SU-DHL-6 (cell line): ENCODE data around the gene DNAJB4.

ENCODE experiments used
- CTCF ChIP-seq: fragments of 200-600 bp; sonication (generic); IDR thresholded peaks from one replicate; pipeline ENCODE4 v1.5.1; 2017; ENCODE audit warnings: antibody characterized with exemption, mild to moderate bottlenecking, low read length, moderate library complexity; ENCODE audit not compliant: insufficient read depth, poor library complexity, severe bottlenecking
- EZH2phosphoT487 ChIP-seq: fragments of 200-600 bp; sonication (generic), shearing (Covaris generic); conservative IDR thresholded peaks from 2 replicates; pipeline ENCODE4 v1.6.1; 2018; ENCODE audit warnings: mild to moderate bottlenecking, antibody characterized with exemption, low read length, moderate library complexity, mixed read lengths

DNA sequence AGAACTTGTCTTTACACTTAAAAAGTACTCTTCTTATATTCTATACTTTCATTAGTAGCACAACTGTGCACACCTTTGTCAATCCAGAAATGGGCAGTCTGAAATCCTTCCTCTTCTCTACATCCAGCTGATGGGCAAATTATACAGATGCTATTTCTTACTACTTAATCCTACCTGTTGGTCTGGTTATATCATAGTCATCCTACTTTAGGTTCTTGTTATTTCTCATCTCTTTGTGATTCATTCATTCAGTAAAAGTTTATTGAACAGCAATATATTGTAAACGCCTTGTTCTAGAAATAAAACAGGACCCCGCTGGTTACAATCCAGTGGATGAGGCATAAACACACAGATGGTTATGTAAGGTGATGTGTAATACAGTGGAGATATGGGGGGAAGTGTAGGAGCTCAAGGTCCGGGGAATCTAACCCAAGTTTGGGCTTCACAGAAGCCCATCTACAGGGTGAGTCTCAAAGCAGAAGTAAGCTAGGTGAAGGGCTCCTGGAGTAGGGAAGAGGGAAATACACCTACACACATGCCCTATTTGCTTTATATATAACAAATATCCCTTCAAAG, 14.0 kb upstream of the DNAJB4 start:
- TF ChIP-seq CTCF: no peak
- no peak for TF ChIP-seq EZH2phosphoT487
